Karpas-422 (cell line): Measurements from ENCODE around the gene CFAP46. TPM values are rescaled to one million over a fixed set of nuclear protein-coding genes. Genes with fewer than 3 reads are reported as not detected.

Experiments
- DNase-seq: peaks from one replicate; pipeline ENCODE4 v3.0.0-alpha.2; 2015
- H2AFZ ChIP-seq: fragments of 200-600 bp; sonication (generic); 2 replicates; pipeline ENCODE4 v1.6.1; 2014; ENCODE audit warnings: antibody characterized with exemption, low read length, mixed read lengths
- H3K27ac ChIP-seq: fragments of 200-600 bp; sonication (generic); 2 replicates; pipeline ENCODE4 v1.5.1; 2014; ENCODE audit warnings: mild to moderate bottlenecking, low read length, moderate library complexity
- H3K27me3 ChIP-seq: fragments of 200-600 bp; sonication (generic); 2 replicates; pipeline ENCODE4 v1.6.1; 2014; ENCODE audit warnings: low read length, mixed read lengths
- H3K36me3 ChIP-seq: fragments of 200-600 bp; sonication (generic); 2 replicates; pipeline ENCODE4 v1.6.1; 2014; ENCODE audit warnings: low read length, mixed read lengths; ENCODE audit not compliant: insufficient read depth
- H3K4me1 ChIP-seq: fragments of 200-600 bp; sonication (generic); 2 replicates; pipeline ENCODE4 v1.6.1; 2014; ENCODE audit warnings: mild to moderate bottlenecking, low read length, mixed read lengths
- H3K4me2 ChIP-seq: fragments of 200-600 bp; sonication (generic); 2 replicates; pipeline ENCODE4 v1.6.1; 2014; ENCODE audit warnings: low read length, low read depth, mild to moderate bottlenecking; ENCODE audit not compliant: poor library complexity, severe bottlenecking
- H3K4me3 ChIP-seq: fragments of 200-600 bp; sonication (generic); 2 replicates; pipeline ENCODE4 v1.5.1; 2014; ENCODE audit warnings: mild to moderate bottlenecking, antibody characterized with exemption, low read length, mixed read lengths
- H3K79me2 ChIP-seq: fragments of 200-600 bp; sonication (generic); 2 replicates; pipeline ENCODE4 v1.6.1; 2014; ENCODE audit warnings: mild to moderate bottlenecking, low read length, mixed read lengths
- H3K9ac ChIP-seq: fragments of 200-600 bp; sonication (generic); 2 replicates; pipeline ENCODE4 v1.6.0; 2014; ENCODE audit warnings: low read length
- H3K9me2 ChIP-seq: fragments of 200-600 bp; sonication (generic), shearing (Covaris generic); replicated peaks from 2 replicates; pipeline ENCODE4 v1.6.0; 2014; ENCODE audit warnings: mild to moderate bottlenecking, low read length, moderate library complexity; ENCODE audit not compliant: insufficient read depth
- H3K9me3 ChIP-seq: fragments of 300-700, 200-600 bp; sonication (generic); 2 replicates; pipeline ENCODE4 v1.6.1; 2014; ENCODE audit warnings: low read length, mixed read lengths
- H4K20me1 ChIP-seq: fragments of 200-600 bp; sonication (generic); 2 replicates; pipeline ENCODE4 v1.6.1; 2014; ENCODE audit warnings: mild to moderate bottlenecking, antibody characterized with exemption, low read length, low read depth; ENCODE audit not compliant: insufficient read depth
- total RNA-seq: library from RNA; depleted of rRNA; stranded (reverse); fragments of >200 nt; shearing (Covaris generic); gene quantifications from 2 replicates; pipeline ENCODE4 v1.2.3, GENCODE V29; 2014; ENCODE audit warnings: low replicate concordance

The CFAP46 gene
- total RNA-seq, 1 experiment from 2014 or later: 0.22 TPM

DNA sequence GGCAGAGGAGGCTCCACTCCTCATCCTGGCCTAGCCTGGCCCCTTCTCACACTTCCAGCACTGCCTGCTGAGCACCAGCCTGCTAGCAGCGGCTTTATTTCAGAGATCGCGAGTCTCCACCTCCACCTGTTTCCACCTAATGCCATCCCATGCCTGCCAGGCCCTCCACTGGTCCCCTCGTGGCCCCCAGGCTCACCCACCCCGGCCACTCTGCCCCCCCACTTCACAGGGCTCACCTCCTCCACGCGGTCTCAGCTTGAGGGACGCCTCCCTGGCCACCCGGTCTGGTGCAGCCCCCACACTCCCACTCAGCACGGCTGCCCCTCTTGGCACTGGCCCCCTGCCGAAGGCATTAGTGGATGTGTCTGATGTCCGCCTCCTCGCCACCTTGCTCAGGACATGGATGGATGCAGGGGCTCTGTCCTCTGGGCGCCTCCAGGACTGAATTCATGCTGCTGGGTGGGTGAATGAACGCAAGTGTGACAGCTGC lies 152.7 kb downstream of the CFAP46 start:
- Histone ChIP-seq H3K27ac (no peak overlapping the region), H3K9ac (no peak overlapping the region), H3K4me1 (peaks cover 16% of the 10 kb centered on the region), H3K4me2 (no peak overlapping the region), H3K4me3 (no peak overlapping the region), H4K20me1 (peaks cover 9% of the 10 kb centered on the region), H2AFZ (no peak overlapping the region), H3K9me3 (no peaks in the 10 kb centered on the region), H3K36me3 (no peaks in the 10 kb centered on the region), H3K27me3 (no peaks in the 10 kb centered on the region), H3K79me2 (no peaks in the 10 kb centered on the region), H3K9me2 (no peaks in the 10 kb centered on the region)
- no peak for DNase-seq

DNA sequence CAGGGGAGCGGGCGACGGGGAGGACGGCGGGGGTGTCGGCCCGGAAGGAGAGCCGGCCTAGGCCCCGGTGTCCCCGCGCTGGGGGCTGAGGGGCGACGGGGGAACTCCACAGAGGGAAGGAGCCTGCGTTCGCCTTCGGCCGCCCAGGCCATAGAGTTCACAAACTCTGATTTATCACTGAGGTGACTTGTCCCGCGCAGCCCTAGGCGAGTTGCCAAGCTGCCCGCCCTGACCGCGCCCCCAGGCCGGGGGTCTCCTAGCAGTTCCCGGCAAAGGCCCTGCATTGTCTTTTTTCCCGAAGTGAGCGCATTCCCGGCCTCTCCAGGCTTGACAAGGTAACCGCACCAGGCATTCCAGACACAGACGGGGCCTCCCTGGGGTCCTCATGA lies 153.5 kb downstream of the CFAP46 start:
- H3K9ac ChIP-seq: no peak overlapping the region

DNA sequence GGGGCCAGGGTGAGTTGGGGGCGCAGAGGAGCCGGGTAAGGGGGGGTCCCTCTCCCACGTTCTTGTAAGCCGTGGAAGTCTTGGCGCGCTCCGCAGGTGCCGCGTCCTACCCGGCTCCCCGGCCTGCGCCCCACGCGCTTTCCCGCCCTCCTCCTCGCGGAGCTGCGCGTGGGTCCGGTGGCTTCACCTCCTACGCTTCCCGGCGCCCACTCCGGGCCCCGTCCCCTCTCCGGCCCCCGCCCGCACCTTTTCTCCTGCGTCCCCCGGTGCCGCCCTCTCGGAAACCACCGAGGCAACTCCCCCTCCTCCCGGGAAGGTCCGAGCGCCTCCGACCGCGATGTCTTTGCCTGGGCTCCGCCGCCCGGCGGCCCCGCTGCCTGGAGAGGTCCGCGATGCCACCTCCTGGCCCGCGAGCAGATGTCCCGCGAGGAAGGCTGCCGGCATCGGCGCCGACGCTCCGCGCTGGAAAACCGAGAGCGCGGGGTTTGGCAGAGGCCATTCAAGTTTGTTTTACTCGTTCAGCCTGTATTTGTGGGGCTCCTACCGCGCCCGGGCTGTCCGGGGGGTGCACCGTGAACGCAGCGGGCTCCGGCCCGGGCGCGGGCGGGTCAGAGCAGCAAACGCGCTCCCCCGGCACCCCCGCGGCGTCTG lies 154.1 kb downstream of the CFAP46 start:
- Histone ChIP-seq H3K79me2 (no peaks in the 10 kb centered on the region), H3K4me1 (peaks cover 5% of the 10 kb centered on the region), H3K9me3 (no peaks in the 10 kb centered on the region), H3K27ac (no peak overlapping the region), H4K20me1 (peaks cover 6% of the 10 kb centered on the region), H3K4me2 (no peak overlapping the region), H3K36me3 (no peaks in the 10 kb centered on the region), H3K4me3 (no peak overlapping the region), H2AFZ (no peak overlapping the region), H3K27me3 (no peaks in the 10 kb centered on the region), H3K9ac (no peak overlapping the region), H3K9me2 (no peaks in the 10 kb centered on the region)
- no peak for DNase-seq

More for the DNA sequence above, 153.5 kb downstream of the CFAP46 start:
- H3K4me3 ChIP-seq: no peak overlapping the region
- H2AFZ ChIP-seq: no peak overlapping the region
- H3K9me3 ChIP-seq: no peaks in the 10 kb centered on the region
- DNase-seq: no peak
- peaks cover 9% of the 10 kb centered on the region for H4K20me1 ChIP-seq
- H3K79me2 ChIP-seq: no peaks in the 10 kb centered on the region
- H3K4me1 ChIP-seq: peaks cover 10% of the 10 kb centered on the region
- H3K27ac ChIP-seq: no peak overlapping the region
- H3K36me3 ChIP-seq: no peaks in the 10 kb centered on the region
- no peak overlapping the region for H3K4me2 ChIP-seq
- H3K9me2 ChIP-seq: no peaks in the 10 kb centered on the region
- H3K27me3 ChIP-seq: no peaks in the 10 kb centered on the region

DNA sequence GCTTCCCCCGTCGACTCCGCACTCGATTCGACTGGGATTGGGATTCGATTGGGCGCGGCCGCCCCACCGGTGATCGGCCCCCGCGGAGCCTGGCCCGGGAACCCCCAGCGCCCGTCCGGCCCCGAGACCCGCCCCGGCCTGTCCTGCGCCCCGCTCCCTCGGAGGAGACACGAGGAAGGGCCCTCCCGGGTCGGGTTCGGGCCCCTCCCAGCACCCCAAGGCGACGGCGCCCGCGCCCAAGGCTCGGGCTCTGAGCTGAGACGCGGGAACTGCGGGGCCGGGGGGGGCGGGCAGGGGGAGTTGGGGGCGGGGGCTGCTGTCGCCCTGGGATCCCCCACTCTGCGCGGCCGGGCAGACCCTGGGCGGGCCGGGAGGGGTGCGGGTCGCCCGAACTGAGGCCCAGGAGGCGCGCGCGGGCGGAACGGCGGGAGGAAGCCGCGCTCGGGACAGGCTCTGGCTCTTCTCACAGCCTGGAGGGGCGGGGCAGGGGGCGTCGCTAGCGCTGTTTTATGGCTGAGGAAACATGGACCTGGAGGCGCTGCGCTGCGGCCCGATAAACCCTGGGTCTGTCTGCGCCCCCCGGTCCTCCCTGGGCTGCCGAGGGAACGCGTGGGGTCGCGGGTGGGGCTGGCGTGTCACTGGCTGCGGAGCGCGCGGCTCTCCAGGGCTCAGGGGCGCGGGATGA lies 154.7 kb downstream of the CFAP46 start:
- Histone ChIP-seq H3K9me2 (no peaks in the 10 kb centered on the region), H3K36me3 (no peaks in the 10 kb centered on the region), H2AFZ (no peak overlapping the region), H3K4me2 (no peak overlapping the region), H3K9ac (no peak overlapping the region), H3K27ac (no peak overlapping the region), H3K27me3 (no peaks in the 10 kb centered on the region), H3K79me2 (no peaks in the 10 kb centered on the region), H3K9me3 (no peaks in the 10 kb centered on the region), H3K4me1 (no peaks in the 10 kb centered on the region), H4K20me1 (no peaks in the 10 kb centered on the region), H3K4me3 (no peak overlapping the region)
- no peak for DNase-seq

DNA sequence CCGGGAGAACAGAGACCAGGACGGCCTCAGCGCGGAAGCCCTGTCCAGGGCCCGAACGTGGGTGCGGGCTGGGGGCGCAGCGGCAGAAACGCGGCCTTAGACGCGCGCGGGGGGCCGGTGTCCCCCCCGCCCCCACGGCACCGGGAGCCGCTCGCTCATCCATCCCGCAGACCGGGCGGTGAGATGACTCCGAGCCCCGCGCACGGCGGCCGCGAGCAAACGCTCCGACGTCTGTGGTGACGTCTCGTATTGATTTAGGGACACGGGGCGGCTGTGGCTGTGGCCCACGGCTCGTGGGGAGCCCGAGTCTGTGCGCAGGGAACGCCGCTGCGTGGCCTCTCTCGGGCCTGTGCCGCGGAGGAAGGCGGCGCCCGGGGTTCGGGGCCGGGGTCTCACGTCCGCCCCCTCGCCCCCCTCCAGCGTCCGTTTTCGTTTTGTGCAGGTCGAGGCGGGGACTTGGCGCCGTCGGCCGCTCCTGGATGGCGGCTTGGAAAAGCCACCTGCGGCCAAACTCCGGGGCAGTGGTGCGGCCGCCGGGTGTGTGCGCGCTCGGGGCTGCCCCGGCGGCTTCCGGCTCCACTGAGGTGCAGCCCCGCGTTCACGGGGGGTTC lies 155.4 kb downstream of the CFAP46 start:
- H3K9ac ChIP-seq: no peak overlapping the region
- DNase-seq: no peak
- no peaks in the 10 kb centered on the region for H3K27me3 ChIP-seq
- H3K4me3 ChIP-seq: no peak overlapping the region
- H3K9me2 ChIP-seq: no peaks in the 10 kb centered on the region
- H3K4me1 ChIP-seq: no peaks in the 10 kb centered on the region
- H3K9me3 ChIP-seq: no peaks in the 10 kb centered on the region
- H3K4me2 ChIP-seq: no peak overlapping the region
- no peak overlapping the region for H3K27ac ChIP-seq
- no peaks in the 10 kb centered on the region for H3K79me2 ChIP-seq
- H4K20me1 ChIP-seq: no peaks in the 10 kb centered on the region
- H3K36me3 ChIP-seq: no peaks in the 10 kb centered on the region
- H2AFZ ChIP-seq: no peak overlapping the region

DNA sequence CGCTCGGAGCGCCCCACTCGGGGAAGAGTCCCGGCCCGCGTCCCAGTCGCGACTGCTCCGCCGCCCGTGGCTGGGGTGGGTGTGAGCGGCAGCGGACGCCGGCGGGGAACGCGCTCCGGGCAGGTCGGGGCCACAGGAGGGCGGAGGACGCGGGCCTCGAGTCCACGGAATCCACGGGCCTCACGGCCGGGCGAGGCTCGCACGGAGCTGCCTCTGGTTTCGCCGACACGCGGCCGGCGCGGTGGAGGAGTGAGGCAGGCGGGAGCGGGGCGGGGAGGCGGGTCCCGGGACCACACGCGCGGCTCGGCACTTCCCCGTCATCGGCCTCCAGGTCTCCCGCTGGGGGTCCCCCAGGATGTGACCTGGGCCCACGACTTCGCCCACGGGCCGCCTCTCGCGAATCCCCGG lies 155.9 kb downstream of the CFAP46 start:
- Histone ChIP-seq H3K4me1 (no peaks in the 10 kb centered on the region), H4K20me1 (no peaks in the 10 kb centered on the region), H3K9me2 (no peaks in the 10 kb centered on the region), H3K9me3 (no peaks in the 10 kb centered on the region), H2AFZ (no peak overlapping the region), H3K9ac (no peak overlapping the region), H3K27me3 (no peaks in the 10 kb centered on the region), H3K79me2 (no peaks in the 10 kb centered on the region), H3K36me3 (no peaks in the 10 kb centered on the region), H3K27ac (no peak overlapping the region), H3K4me2 (no peak overlapping the region), H3K4me3 (no peak overlapping the region)
- no peak for DNase-seq

DNA sequence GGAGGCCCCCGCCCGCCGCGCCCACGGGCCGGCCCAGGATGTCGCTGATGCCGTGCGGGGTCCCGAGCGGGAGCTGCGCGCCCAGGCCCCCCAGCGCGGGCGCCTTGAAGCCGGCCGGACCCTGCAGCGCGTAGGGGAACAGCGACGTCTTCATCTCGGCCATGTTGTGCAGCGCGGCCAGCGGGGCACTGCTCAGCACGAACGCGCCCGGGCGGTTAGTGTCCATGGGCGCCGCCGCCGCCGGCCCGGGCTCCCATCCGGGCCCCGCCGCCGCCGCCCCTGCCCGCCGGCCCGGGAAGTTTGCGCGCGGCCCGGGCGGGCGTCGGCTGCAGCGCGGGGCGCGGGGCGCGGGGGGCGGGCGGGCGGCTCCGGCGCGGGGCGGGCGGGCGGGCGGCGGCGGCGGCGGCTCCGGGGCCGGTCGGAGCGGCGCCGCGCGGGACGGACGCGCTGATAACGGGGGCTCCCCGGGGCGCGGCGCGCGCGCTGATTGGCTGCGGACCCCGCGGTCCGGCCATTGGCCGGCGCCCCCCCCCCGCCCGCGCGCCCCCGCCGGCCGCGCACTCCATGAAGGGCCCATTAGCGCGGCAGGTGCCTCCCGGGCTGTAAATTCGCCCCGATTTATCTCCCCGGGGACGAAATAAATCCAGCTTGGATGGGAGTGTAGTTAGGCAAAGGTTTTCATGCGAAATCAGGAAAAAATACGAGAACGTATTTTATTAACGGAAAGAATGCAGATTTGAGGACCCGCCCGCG lies 156.5 kb downstream of the CFAP46 start, which contains the start of gene NKX6-2:
TSS of gene NKX6-2 (minus strand) at position 425 of the 753 bp plus-strand sequence. CDS start at position 226, 199 bp downstream.
- no peak within 1 kb of the TSS for H3K4me3 ChIP-seq
- H2AFZ ChIP-seq: no peak within 1 kb of the TSS
- no peaks in the 10 kb centered on the region for H3K9me3 ChIP-seq
- no peaks in the 10 kb centered on the region for H4K20me1 ChIP-seq
- no peak within 1 kb of the TSS for H3K27ac ChIP-seq
- H3K36me3 ChIP-seq: no peaks in the 10 kb centered on the region
- no peaks in the 10 kb centered on the region for H3K27me3 ChIP-seq
- H3K4me1 ChIP-seq: no peaks in the 10 kb centered on the region
- H3K79me2 ChIP-seq: no peaks in the 10 kb centered on the region
- no peak for DNase-seq
- H3K9me2 ChIP-seq: no peaks in the 10 kb centered on the region
- H3K9ac ChIP-seq: no peak within 1 kb of the TSS
- no peak within 1 kb of the TSS for H3K4me2 ChIP-seq
